Smooth muscle cell (in vitro differentiated cells): ENCODE data around the gene ASTN2. TPM values are rescaled to one million over a fixed set of nuclear protein-coding genes. Genes with fewer than 3 reads are reported as not detected.

Experiments
- DNase-seq: peaks from one replicate; lab custom pipeline; 2025; ENCODE audit not compliant: unreplicated experiment; lab: John Stamatoyannopoulos, UW
- H2AFZ ChIP-seq: fragments of 200-600 bp; sonication (generic); 2 replicates; pipeline ENCODE4 v1.6.0; 2016; ENCODE audit warnings: antibody characterized with exemption, low read depth, mild to moderate bottlenecking
- H3F3A ChIP-seq: fragments of 200-600 bp; sonication (generic); 2 replicates; pipeline ENCODE4 v1.6.0; 2017; ENCODE audit warnings: antibody characterized with exemption, low read depth
- H3K27ac ChIP-seq: fragments of 200-600 bp; sonication (generic); 2 replicates; pipeline ENCODE4 v1.5.1; 2016; ENCODE audit warnings: low read depth, mild to moderate bottlenecking
- H3K27me3 ChIP-seq: fragments of 200-600 bp; sonication (generic); 2 replicates; pipeline ENCODE4 v1.6.1; 2016; ENCODE audit warnings: low read depth, mild to moderate bottlenecking
- H3K36me3 ChIP-seq: fragments of 200-600 bp; sonication (generic); 2 replicates; pipeline ENCODE4 v1.5.1; 2016; ENCODE audit warnings: low read depth
- H3K4me1 ChIP-seq: fragments of 200-600 bp; sonication (generic); 2 replicates; pipeline ENCODE4 v1.5.1; 2016; ENCODE audit warnings: low read depth
- H3K4me2 ChIP-seq: fragments of 200-600 bp; sonication (generic); 2 replicates; pipeline ENCODE4 v1.6.0; 2016; ENCODE audit warnings: mild to moderate bottlenecking
- H3K4me3 ChIP-seq: fragments of 200-600 bp; sonication (generic); 2 replicates; pipeline ENCODE4 v1.5.1; 2016; ENCODE audit warnings: mild to moderate bottlenecking
- H3K79me2 ChIP-seq: fragments of 200-600 bp; sonication (generic); 2 replicates; pipeline ENCODE4 v1.6.0; 2016; ENCODE audit warnings: low read depth, mild to moderate bottlenecking
- H3K9ac ChIP-seq: fragments of 200-600 bp; sonication (generic); 2 replicates; pipeline ENCODE4 v1.6.0; 2016; ENCODE audit warnings: low read depth
- H3K9me3 ChIP-seq: fragments of 200-600 bp; sonication (generic); replicated peaks from 2 replicates; pipeline ENCODE4 v1.5.1; 2016; ENCODE audit warnings: low read depth
- H4K20me1 ChIP-seq: fragments of 200-600 bp; sonication (generic); 2 replicates; pipeline ENCODE4 v1.6.0; 2016; ENCODE audit warnings: low read depth
- CTCF ChIP-seq: fragments of 200-600 bp; sonication (generic); IDR thresholded peaks from 2 replicates; pipeline ENCODE4 v1.5.1; 2017; ENCODE audit warnings: borderline replicate concordance, mild to moderate bottlenecking, antibody characterized with exemption; ENCODE audit not compliant: insufficient read depth, poor library complexity, severe bottlenecking
- WGBS: methylation state at CpG from one replicate; pipeline ENCODE4 v1.1.7; 2016; ENCODE audit warnings: low lambda C conversion rate; 5-methylcytosine and 5-hydroxymethylcytosine counted together
- polyA plus RNA-seq: library from polyadenylated mRNA; unstranded; fragments of >200 nt; fragmentation: Nextera tagmentation; extraction: Ambion mirVana; gene quantifications from 2 replicates; pipeline ENCODE4 v1.2.1, GENCODE V29; 2016
- total RNA-seq: library from RNA; depleted of rRNA; stranded (reverse); fragments of >200 nt; gene quantifications from 2 replicates; pipeline ENCODE4 v1.2.3, GENCODE V29; 2014

ASTN2 gene
- total and polyA plus RNA-seq, 2 experiments from 2014 or later: 6.5 to 6.7 TPM

GRCh38 chr9:116608064-116608463 lies 806.8 kb downstream of the ASTN2 start:
- H3K27me3 ChIP-seq: no peaks in the 10 kb centered on the region
- H3F3A ChIP-seq: no peaks in the 10 kb centered on the region
- H3K4me3 ChIP-seq: no peak overlapping the region
- H3K79me2 ChIP-seq: no peaks in the 10 kb centered on the region
- H3K9ac ChIP-seq: no peak overlapping the region
- H3K9me3 ChIP-seq: no peaks in the 10 kb centered on the region
- H3K36me3 ChIP-seq: no peaks in the 10 kb centered on the region
- H3K4me1 ChIP-seq: no peaks in the 10 kb centered on the region
- no peak for TF ChIP-seq CTCF
- H3K4me2 ChIP-seq: peak overlapping the region; percentile 29
- no peaks in the 10 kb centered on the region for H4K20me1 ChIP-seq
- no peak for DNase-seq
- H3K27ac ChIP-seq: no peak overlapping the region
- 9% methylated on average over 1 of the region's 1 CpG for WGBS
- no peak overlapping the region for H2AFZ ChIP-seq

- H3K9ac ChIP-seq: no peak overlapping the region
- DNase-seq: no peak
- H3F3A ChIP-seq: no peaks in the 10 kb centered on the region
- H3K27me3 ChIP-seq: no peaks in the 10 kb centered on the region
- WGBS: 56% methylated on average over 10 of the region's 10 CpGs
- TF ChIP-seq CTCF: no peak
- no peak overlapping the region for H3K4me2 ChIP-seq
- no peaks in the 10 kb centered on the region for H3K4me1 ChIP-seq
- H3K79me2 ChIP-seq: no peaks in the 10 kb centered on the region
- no peaks in the 10 kb centered on the region for H3K9me3 ChIP-seq
- H3K4me3 ChIP-seq: no peak overlapping the region
- no peak overlapping the region for H2AFZ ChIP-seq
- H4K20me1 ChIP-seq: no peaks in the 10 kb centered on the region
- H3K36me3 ChIP-seq: no peaks in the 10 kb centered on the region
- no peak overlapping the region for H3K27ac ChIP-seq
Observed at GRCh38 chr9:116605904-116606341, 808.9 kb downstream of the ASTN2 start.

GRCh38 chr9:116605060-116605459 lies 809.8 kb downstream of the ASTN2 start:
- H3K4me2 ChIP-seq: no peak overlapping the region
- no peaks in the 10 kb centered on the region for H3K79me2 ChIP-seq
- no peak for TF ChIP-seq CTCF
- no peaks in the 10 kb centered on the region for H4K20me1 ChIP-seq
- no peak overlapping the region for H3K27ac ChIP-seq
- no peaks in the 10 kb centered on the region for H3F3A ChIP-seq
- no peak for DNase-seq
- no peaks in the 10 kb centered on the region for H3K27me3 ChIP-seq
- H3K9me3 ChIP-seq: no peaks in the 10 kb centered on the region
- H3K36me3 ChIP-seq: no peaks in the 10 kb centered on the region
- H3K4me1 ChIP-seq: no peaks in the 10 kb centered on the region
- WGBS: 92% methylated on average over 3 of the region's 3 CpGs
- H3K4me3 ChIP-seq: no peak overlapping the region
- no peak overlapping the region for H3K9ac ChIP-seq
- H2AFZ ChIP-seq: no peak overlapping the region

GRCh38 chr9:116604251-116604650 lies 810.6 kb downstream of the ASTN2 start:
- Histone ChIP-seq H2AFZ (no peak overlapping the region), H3K9me3 (no peaks in the 10 kb centered on the region), H3K9ac (no peak overlapping the region), H4K20me1 (no peaks in the 10 kb centered on the region), H3K27me3 (no peaks in the 10 kb centered on the region), H3K79me2 (no peaks in the 10 kb centered on the region), H3K36me3 (no peaks in the 10 kb centered on the region), H3K4me3 (no peak overlapping the region), H3K4me1 (no peaks in the 10 kb centered on the region), H3F3A (no peaks in the 10 kb centered on the region), H3K27ac (no peak overlapping the region), H3K4me2 (no peak overlapping the region)
- WGBS: 63% methylated on average over 2 of the region's 2 CpGs
- no peak for DNase-seq
- no peak for TF ChIP-seq CTCF
